ENCODE measurements around the gene TMEM82.
"Not testable (repeated sequence)": the region's sequence is repeated elsewhere in the genome, so short reads cannot be mapped to it uniquely, and the experiment has no call there.

The TMEM82 gene

GRCh38 chr1:15742339-15742801 lies at the start of gene TMEM82:
Gene TMEM82 (plus strand): TSS chr1:15742499. CDS start chr1:15742560, 61 bp downstream.
- DNase-seq, result no peak

- no peak for DNase-seq
Observed at GRCh38 chr1:15693371-15693770, 48.9 kb upstream of the TMEM82 start.

DNA sequence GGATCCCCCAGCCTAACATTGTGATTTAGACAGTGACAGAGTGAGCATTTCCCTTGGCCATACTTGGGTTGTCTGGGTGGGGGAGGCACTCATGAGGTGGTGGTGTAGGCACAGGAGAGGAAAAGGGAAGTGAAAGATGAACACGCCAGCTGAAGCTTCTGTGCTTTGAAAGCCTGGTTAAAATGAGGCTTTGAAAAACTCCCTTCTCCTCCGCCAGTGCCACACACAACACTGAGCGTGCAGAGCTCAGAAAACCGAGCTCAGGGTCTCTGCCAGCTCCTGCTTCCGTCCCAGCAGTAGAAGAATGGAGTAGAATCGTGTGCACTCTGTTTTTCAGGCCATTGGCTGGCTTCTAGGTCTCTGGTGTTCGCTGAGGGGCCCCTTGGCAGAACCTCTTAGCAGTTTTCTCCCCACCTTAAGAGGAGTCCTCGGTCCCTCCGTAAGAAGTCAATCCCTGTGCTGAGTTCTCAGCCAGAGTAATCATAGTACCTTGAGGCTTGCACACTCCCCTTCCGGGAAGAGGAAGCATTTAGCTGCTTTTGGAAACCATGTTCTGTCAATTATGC lies 45.3 kb upstream of the TMEM82 start:
- DNase-seq, result no peak

- no peak for DNase-seq
Observed at GRCh38 chr1:15698201-15698600, 44.1 kb upstream of the TMEM82 start.

- DNase-seq, result not testable (repeated sequence)
Observed at GRCh38 chr1:15699321-15699720, 43.0 kb upstream of the TMEM82 start.

GRCh38 chr1:15700508-15700907 lies 41.8 kb upstream of the TMEM82 start:
- DNase-seq, result no peak

DNA sequence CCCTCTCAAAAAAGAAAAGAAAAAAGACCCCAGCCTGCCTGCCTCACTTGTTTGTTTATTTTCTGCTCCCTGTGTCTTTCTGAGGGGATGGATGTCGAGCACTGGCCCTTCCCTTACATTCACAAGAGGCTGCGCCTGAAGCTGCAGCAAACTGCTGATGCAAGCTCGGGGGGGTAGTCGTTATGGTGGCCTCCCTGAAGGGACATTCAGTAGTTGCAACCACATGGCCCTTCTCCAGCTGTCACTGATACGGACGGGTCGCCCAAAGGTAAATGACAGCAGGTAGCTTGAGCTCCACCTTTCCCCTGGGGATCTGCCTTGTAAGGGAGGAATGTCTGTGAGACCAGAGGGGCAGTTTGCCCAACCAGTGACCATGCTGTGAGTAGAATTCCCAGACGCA lies 40.5 kb upstream of the TMEM82 start:
- DNase-seq, result no peak

DNA sequence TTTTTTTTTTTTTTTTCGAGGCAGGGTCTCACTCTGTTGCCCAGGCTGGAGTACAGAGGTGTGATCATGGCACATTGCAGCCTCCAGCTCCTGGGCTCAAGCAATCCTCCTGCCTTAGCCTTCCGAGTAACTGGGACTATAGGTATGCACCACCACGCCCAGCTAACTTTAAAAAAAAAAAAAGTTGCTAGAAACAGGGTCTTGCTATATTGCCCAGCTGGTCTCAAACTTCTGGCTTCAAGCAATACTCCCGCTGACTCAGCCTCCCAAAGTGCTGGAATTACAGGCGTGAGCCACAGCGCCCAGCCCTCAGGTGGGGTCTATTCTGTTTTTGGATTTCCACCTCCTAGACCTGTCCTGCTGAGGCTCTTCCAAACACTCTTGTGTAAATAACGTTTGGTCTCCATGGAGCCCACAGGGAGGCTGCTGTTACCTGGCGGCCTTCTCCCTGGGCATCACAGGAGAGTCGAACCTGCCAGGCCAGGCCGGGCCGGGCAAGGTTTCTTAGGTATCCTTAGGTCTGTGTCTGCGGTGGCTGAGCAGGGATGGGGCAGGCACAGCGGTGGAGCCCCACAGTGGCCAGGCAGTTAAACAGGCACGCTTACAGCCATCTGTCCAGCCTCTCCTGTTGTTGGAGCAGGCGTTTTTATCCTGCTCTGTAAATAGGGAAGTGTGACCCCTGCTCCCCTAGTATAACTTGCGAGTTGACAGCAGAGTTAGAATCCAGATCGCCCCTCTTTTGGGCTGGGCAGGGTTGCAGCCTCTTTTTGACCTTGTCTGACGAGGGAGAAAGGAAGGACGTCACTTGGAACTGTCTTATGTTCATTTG lies 39.4 kb upstream of the TMEM82 start:
- no peak for DNase-seq

DNA sequence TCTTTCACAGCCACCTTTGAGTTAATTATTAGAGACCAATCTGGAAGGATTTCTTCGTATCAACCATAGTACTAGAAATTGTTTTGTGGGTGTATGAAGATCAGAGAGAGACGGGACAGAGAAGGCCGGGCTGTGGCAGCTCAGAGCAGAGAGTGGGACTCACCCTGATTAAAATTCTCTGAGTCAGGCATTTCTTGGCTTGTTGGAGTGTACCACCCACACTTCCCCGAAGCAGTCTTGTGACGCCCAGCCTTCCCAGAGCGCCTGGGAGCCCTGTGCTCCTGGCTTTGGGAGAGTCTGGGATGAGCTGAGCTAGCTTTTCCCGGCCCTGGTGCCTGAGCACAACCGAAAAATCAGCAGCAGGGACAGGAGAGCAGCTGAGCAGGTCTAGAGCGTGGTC lies 38.7 kb upstream of the TMEM82 start:
- no peak for DNase-seq

DNA sequence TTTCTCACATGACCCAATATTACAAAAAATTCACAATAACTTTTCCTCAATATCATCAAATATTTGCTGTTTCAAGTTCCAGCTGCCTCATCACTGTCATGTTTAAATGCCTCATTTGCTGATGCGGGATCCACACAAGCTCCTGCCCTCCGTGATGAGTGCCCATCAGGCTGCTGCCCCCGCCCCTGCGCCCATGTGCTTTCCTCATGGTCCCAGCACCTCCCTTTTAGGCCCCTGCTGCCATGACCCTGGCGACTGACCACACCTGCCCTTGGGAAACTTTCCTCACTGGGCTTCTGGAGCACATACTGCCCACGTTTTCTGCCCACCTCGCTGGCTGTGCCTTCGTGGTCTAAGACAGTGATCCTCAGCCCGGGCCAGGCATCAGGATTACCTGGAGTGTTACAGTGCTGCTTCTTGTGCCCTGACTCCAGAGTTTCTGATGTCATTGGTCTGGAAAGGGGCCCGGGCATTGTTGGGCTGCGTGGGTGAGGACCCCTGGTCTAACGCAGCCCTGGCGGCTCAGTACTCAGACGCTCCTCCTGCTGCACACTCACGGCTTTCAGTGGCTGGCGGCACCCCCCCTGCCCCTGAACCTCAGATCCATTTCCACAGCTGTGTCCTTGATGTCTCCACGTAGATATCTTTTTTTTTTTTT lies 37.6 kb upstream of the TMEM82 start:
- no peak for DNase-seq

DNA sequence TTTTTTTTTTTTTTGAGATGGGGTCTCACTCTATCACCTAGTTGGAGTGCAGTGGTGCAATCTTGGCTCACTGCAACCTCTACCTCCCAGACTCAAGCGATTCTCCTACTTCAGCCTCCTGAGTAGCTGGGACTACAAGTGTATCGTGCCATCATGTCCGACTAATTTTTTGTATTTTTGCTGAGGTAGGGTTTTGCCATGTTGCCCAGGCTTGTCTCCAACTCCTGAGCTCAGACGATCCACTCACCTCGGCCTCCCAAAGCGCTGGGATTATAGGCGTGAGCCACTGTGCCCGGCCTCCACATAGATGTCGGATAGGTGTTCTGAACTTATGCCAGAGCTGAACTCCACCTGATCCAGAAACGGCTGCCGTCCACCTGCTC lies 37.1 kb upstream of the TMEM82 start:
- DNase-seq, result no peak

DNA sequence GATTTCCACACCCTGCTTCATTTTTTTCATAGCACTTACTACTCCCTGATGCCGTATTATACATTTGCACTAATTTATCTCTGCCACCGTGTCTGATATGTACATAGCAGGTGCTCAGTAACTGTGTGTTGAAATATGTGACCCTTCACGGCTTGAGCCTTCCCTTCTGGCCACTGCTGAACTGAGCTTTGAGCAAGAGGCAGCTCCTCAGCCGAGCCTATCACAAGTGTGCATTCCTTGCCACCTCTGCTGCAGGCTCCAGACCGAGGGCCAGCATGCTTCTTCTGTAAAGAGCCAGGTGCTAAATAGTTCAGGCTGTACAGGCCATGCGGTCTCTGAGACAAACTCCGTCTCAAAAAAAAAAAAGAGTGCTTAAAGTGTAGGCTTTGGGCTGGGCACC lies 35.5 kb upstream of the TMEM82 start:
- no peak for DNase-seq

- DNase-seq, result no peak
Observed at GRCh38 chr1:15707239-15707925, 34.9 kb upstream of the TMEM82 start.

DNA sequence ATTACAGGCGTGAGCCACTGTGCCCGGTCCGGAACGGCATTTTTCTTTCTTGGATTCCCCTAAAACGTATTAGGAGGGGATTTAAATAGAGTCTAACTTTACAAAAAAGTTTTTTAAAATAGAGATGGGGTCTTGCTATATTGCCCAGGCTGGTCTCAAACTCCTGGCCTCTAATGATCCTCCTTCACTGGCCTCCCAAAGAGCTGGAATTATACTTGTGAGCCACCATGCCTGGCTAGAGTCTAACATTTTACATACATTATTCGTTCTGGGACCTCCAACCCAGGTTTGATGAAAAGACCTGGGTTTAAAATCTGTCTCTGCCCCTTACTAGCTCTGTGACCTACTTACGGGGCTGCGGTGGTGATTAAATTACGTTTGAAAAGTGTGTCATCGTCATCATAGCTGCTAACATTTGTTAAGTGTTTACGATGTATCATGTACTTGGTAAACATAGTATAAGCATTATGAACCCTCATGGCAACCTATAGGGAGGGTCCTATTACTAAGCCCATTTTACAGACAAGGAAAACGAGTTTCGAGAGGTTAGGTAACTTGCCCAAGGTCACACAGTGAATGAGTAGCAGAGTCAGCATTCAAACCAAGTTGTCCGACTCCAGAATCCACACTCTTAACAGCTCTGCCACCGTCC lies 33.7 kb upstream of the TMEM82 start:
- DNase-seq, result no peak

DNA sequence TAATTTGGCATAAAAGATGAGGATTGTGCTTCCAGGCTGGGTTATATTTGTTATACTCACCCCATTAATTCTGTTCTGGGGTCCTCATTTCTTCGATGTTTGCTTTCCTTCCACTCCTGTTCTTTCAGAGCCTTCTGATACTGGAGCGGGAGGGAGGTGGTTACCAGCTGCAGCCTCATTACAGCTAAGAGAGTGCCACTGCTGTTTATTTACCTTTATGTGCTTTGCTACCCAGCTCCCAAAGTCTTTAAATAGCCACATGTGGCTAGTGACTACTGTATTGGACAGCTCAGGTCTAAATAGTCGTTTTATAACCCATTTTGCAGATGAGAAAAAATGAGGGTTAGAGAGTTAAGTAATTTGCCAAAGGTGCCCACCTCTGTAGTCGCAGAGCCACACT lies 33.1 kb upstream of the TMEM82 start:
- DNase-seq, result no peak

GRCh38 chr1:15712168-15712567 lies 30.1 kb upstream of the TMEM82 start:
- no peak for DNase-seq

DNA sequence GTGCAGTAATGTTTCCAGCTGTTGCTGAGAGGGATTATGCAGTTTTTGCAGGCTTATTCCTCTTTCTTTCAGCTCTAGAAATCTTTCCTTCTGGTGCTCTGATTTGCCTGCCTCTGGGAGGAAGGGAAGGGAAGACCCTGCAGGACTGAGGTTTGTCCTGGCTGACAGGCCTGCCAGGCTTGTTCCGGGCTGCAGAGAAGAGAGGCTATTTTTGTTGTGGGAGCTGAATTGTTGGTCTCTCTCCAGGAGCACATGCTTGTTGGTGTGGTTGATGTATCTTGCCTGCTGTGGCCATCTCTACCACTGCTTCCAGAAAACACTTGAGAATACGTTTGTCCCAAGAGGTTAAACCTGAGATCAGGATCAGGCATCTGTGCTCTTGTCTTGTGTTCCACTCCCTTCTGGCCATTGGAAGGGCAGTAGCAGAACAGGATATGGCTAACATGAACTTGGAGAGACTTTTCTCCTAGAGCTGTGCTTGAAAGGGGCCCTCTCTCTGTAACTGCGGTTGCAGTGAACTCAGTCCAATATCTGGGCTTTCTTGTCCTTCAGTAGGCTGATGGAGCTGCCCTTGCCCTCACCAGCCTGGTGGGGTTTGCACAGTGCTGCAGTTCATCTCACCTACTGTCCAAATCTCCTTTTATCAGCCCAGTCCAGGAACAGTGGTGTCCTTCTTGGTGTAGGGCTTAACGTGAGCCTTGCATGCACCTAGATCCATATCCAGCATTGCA lies 27.7 kb upstream of the TMEM82 start:
- no peak for DNase-seq

DNA sequence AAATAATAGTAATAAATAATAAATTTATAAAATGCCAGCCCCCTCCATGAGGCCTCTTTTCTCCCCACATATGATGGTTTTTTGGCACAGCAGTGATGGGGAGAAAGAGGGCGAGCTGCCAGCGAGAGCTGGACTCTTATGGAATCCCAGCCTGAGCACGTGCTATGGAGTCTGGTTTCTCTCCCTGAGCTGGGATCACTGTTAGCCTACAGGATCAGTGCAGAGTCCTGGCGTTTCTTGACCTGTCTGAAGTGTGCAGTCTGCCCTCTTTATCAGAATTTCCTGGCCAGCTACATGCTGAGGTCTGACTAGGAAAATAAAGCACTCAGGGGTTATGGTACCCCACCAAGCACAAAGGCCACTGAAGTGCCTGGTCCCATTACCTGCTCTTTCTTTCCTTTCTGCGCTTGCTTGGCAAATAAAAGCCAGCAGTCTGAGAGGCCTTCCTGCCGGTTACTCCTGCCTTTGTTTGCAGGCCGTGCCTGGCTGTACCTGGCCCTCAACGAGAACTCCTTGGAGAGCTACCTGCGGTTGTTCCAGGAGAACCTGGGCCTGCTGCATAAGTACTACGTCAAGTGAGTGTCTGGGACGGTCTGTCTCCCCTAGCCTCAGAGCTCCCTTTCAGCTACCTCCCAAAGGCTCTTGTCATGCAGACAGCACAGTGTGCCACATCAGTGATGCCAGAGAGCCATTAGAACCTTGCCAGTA lies 24.7 kb upstream of the TMEM82 start:
- DNase-seq, result no peak

- no peak for DNase-seq
Observed at GRCh38 chr1:15718199-15718601, 24.1 kb upstream of the TMEM82 start.

- no peak for DNase-seq
Observed at GRCh38 chr1:15719381-15720120, 22.7 kb upstream of the TMEM82 start.

GRCh38 chr1:15720861-15721260 lies 21.4 kb upstream of the TMEM82 start:
- no peak for DNase-seq
